Right hindlimb (tissue), 1 donor: Measurements from ENCODE around the gene EGR1.

Experiments
- DNase-seq: peaks from one replicate; pipeline ENCODE4 v3.0.0-alpha.2; 2018

The EGR1 gene

GRCh38 chr5:138515556-138516245, 50.4 kb downstream of the EGR1 start:
- no peak for DNase-seq

- no peak for DNase-seq
These were observed 52.2 kb downstream of the EGR1 start for GRCh38 chr5:138517437-138517836.
